Adrenal gland (tissue), 5 donors: ENCODE results near the gene SLC2A13.

Source experiments
- CTCF ChIP-seq, 6 experiments: fragments of 450-650 bp in 4 of 6; fragments of 200-600 bp in 2 of 6; sonication (generic) in 1 of 6; IDR thresholded peaks; 1 replicate in 5 of 6; 2 replicates in 1 of 6; pipeline versions ENCODE4 v1.5.1 to v1.8.0; 2016 to 2021; ENCODE audit warnings: antibody characterized with exemption in 6 of 6, mild to moderate bottlenecking in 2 of 6, moderate library complexity in 1 of 6
- POLR2A ChIP-seq, 2 donors: fragments of 450-650 bp; IDR thresholded peaks; one replicate each; pipeline ENCODE4 v1.6.1; 2017; ENCODE audit warnings: antibody characterized with exemption in 2 of 2, mild to moderate bottlenecking in 2 of 2, moderate library complexity in 1 of 2
- donor health status: DM: no; HTN: no; CAD: no.

- TF ChIP-seq POLR2A (IDR thresholded peaks at IDR 0.05), result no peak
- TF ChIP-seq CTCF (IDR thresholded peaks at IDR 0.05), result no peak
Measured at GRCh38 chr12:39930101-39930500, 175.8 kb downstream of the SLC2A13 start.
